Skeletal muscle cell (primary cell): Measurements from ENCODE around the gene FAM107B.

Source experiments
- DNase-seq: peaks from one replicate; pipeline ENCODE4 v3.0.0-alpha.2; 2010; ENCODE audit warnings: low read depth
- H3K4me3 ChIP-seq: 2 replicates; pipeline ENCODE4 v1.5.1; 2011; ENCODE audit warnings: low read depth, mild to moderate bottlenecking, control low read depth, low read length, moderate library complexity

FAM107B gene

DNA sequence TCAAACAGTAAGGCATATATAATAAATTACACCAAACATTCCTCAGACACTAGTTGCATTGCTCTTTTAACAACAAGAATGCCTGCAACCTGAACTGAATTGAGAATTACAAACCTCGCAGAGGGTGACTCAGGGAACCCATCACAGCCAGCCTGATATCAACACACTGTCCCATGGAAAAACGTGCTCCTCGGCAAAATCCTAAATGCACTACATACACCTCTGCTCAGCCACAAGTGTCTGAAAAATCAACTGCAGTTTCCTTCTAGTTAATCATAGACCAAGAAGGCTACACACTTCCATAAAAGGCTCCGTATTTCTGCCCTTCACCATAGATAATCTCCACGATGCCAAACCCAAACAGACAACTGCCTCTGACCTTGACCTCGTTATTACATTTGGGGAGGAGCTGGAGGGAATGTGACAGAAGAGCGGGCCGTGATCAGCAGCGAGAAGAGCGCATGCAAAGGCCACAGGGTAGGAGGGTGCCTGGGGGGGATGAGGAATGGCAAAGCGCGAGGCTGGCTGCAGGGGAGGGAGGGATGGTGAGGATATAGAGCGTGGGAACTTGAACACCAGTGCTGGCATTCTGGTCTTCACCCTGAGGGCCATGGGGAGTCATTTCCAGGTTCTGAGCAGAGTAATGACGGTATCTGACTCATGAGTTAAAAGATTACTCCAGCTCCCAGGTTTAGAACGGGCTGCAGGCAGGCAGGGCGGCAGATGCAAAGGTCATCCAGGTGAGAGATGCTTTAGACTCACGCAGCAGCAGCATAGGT, 242.0 kb downstream of the FAM107B start:
- no peak for DNase-seq
- no peak overlapping the region for H3K4me3 ChIP-seq

DNA sequence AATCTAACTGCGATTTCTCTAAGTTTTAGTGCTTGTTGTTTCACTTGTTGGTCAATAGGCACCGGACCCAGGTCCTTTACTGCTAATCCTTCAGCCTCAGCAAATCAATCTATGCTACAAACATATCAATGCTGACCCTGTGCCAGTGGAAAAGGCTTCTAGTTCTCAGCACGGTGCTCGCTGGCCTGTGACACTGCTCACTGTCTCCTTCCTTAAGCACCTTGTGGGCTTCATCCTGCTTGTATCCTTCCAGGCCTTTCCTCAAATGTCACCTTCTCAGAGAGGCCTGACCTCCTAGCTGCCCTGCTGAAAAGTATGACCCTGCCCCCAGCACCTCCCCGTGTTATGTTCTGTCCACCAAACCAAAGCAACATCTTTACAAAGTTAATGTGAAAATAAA, 242.7 kb downstream of the FAM107B start:
- H3K4me3 ChIP-seq, result no peak overlapping the region
- DNase-seq, result no peak

DNA sequence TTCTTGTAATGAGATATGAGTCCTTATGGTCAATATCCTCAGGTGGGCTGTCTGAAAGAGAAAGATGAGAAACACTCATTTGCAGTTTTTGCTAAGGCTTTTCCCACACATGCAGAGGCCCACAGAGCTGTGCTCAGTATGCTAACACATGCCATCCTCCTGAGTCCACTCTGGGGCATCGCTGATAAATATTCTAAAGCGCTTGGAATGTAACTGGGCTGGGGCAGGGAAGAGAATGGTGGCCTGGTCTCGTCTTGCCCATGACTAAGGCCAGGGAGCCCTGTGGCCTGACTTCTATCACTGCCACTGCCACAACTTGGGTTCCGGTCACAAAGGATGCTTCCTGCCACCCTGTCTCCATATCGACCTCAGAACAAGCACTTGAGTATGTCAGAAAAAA, 244.2 kb downstream of the FAM107B start:
- DNase-seq, result no peak
- H3K4me3 ChIP-seq, result no peak overlapping the region

DNA sequence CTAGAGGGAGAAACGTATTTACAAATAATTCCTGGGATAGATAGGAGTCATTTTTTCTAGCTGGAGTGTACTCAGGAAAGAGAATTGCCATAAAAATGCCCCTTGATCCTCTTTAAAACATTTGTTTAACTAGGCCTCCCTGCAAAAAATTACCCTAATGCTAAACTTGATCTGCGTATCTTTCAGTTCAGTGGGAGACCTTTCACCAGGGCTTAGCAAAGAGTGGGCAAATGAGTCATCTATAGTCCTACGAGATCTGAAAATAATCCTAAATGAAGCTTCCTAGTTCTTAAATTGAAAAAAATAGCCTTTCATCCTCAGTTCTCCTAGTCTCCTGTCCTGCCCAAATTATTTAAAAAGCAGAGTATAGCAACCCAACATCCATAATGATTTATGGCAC, 245.3 kb downstream of the FAM107B start:
- DNase-seq, result no peak
- H3K4me3 ChIP-seq, result no peak overlapping the region

DNA sequence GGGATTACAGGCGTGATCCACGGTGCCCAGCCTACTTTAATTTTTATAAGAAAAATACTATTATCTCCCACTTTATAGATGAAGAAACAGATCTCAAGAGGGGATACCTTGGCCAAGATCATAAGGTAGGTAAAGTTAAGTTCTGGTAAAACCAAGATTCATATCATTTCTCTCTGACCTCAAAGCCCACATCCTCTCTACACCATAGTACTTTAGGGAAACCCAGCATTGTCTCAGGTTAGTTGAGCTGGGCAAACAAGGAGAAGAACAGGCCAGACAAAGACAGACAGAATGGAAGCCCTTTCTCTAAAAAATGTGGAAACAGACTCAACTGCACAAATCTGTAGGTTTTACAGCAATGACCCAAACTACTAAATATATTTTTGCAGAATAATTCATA, 246.2 kb downstream of the FAM107B start:
- DNase-seq, result no peak
- H3K4me3 ChIP-seq, result no peak overlapping the region

DNA sequence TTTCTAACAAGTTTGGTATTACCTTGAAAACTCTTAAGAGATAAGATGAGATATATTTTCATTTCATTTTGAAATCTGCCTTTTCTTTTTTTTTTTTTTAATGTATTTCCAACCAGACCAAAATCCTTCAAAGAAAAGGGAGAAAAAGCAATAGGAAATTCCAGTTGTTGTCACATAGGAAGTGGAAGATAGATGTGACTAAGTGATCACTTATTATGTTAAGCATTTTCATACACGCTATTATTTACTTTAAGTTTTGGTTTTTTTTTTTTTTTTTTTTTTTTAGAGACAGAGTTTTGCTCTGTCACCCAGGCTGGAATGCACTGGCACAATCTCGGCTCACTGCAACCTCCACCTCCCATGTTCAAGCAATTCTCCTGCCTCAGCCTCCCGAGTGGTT, 246.8 kb downstream of the FAM107B start:
- H3K4me3 ChIP-seq, result no peak overlapping the region

DNA sequence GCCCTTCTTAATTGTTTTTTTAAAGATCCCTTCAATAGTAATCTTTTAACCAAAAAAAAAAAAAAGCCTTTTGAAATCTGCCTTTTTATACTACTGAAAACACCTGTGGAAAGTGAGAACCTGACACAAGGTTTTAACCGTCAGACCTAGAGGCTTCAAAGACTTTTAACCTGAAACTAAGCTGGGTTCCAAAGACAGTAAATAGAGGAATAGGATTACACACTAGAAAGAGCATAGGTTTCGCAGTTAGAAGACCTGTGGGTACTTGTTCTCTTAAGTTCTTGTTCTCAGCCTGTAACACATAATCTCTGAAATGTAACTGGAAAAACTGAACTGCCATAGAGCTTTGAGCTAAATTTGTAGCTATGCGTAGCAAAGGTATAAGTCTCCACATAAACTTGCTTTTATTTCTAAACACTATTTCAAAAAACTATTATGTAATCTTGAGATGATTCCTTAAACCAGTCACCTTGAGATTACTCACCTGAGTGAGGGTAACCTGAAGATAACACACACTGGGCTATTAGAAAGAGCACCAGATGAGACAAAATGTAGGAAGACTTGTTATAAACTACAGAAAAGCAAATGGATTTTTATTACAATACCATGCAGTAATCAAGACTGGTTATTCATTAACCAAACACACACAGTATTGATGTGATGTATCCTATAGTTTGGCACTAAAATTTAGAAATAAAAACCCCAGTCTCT, 247.4 kb downstream of the FAM107B start:
- H3K4me3 ChIP-seq, result no peak overlapping the region
- no peak for DNase-seq

More for the DNA sequence above, 246.8 kb downstream of the FAM107B start:
- DNase-seq, result no peak

DNA sequence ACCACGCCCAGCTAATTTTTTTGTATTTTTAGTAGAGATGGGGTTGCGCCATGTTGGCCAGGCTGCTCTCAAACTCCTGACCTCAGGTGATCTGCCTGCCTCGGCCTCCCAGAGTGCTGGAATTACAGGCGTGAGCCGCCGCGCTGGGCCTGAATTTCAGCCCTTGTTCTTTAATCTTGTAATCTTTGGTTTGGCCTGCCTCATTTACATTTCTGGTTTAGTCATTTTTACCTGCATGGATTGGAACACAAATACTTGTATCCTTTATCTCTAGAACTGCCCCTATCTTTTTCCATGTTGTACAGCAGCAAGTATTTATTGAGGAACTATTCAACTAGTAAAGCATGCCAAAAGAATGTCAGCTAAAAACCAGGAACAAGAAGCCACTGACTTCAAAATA, 248.4 kb downstream of the FAM107B start:
- no peak overlapping the region for H3K4me3 ChIP-seq
- DNase-seq, result no peak

DNA sequence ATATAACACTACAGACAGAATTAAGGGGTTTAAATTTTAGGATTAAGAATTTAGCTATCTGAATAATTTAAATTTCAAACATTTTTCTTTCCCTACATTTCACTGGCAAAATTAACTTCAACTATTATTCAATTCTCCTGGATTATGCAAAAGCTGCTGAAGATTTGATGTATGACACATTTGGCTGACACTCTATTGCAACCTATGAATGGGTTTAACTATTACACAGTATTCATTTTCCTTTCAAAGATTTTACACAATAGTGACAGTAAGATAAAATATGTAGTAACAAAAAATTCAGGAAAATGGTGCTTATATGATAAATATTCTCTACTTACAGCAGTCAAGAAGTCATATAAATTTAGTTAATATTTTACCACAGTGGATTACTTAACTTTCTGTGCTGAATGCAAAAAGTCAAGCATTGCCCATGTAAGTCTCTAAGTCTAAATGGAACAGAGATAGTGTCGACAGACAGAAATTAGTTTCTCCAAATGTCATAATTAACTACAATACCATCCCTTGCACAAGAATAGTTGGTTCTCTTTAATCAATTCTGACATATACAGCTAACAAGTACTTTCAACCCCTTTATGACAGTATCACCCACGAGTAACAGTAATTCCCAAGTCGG, 249.9 kb downstream of the FAM107B start:
- no peak overlapping the region for H3K4me3 ChIP-seq
- no peak for DNase-seq

DNA sequence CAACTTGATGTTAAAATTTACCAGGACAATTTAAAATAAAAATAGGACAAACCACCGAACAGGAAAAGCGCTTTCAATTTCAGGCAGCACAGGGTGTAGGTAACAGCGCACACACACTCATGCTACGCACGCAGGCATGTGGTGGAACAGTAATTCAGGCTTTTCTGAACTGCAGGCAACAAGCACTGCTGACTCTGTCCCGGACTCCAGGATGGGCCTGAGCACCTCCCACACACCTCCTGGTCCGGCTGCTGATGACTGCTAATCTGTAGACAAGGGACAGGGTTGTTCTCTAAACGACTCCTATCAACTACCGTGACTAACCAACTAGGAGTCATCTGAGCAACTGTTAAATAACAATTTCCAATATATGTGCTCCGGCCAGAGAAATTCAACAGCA, 251.4 kb downstream of the FAM107B start:
- DNase-seq, result no peak
- no peak overlapping the region for H3K4me3 ChIP-seq

DNA sequence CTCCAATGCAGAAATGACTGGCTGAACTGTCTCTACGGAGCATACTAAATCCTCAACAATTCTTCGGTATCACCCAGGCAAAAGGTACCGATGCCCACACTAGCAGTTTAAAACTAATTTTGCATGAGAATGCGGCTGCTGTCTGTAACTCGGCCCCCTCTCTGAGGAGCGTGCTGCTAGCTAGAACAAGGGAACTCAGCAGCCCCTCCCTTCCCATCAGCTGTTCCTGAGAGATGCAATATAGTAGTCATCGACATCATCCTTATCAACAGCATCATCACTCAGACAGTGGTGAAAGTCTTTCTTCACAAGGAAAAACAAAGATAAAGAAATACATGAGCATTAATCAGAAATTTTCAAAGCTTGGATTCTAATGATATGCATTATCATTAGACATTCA, 254.9 kb downstream of the FAM107B start:
- no peak for DNase-seq
- H3K4me3 ChIP-seq, result no peak overlapping the region

DNA sequence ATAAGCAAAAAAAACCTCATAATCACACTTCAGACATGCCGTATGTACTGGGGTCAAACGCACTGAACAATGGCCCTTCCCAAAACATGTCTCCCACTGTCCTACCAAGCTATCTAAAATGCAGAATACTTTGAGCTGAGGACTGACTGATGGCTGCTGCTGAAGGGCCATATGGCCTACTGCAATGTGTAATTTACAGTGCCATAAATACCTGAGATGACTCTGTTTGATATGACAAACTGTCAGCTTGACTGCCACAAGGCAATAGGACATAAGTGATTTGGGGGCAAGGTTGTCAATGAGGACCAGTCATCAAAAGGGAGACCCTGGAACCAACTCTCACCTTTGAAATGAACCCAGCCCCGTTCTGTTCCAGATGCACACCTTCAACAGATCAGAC, 256.5 kb downstream of the FAM107B start:
- H3K4me3 ChIP-seq, result no peak overlapping the region
- DNase-seq, result no peak

DNA sequence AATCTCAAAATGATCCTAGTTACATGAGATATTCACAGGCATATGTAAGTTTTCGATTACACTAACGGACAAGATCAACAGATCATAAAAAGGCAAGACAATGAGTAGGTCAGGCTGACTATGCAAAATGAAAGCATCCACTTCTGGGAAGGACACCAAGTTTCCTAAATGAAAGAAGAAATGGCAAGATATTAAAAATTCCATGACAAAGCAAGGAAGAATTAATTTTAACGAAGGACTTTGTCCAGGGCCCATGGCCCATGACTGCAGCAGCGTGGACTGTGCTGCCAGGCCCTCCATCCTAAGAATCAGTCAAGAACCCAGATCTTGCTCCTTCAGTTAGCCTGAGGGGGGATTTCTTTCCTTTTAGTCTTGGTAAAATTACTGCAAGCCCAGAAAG, 261.6 kb downstream of the FAM107B start:
- no peak for DNase-seq

DNA sequence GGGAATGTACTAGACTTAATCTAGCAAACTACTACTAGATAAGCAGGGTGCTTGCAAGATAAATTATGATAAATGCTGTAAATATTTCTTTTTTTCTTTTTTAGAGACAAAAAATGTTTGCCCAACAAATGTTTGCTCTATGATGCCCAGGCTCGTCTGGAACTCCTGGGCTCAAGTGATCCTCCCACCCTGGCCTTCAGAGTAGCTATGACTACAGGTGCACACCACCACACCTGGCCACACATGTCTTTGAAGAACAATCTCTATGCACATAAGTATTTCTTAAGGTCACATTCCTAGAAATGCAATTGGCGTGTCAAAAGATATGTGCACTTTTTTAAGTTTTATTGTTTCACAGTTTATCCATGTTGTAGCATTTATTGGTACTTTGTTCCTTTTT, 264.4 kb downstream of the FAM107B start:
- no peak for DNase-seq
- no peak overlapping the region for H3K4me3 ChIP-seq

More for the DNA sequence above, 261.6 kb downstream of the FAM107B start:
- no peak overlapping the region for H3K4me3 ChIP-seq

DNA sequence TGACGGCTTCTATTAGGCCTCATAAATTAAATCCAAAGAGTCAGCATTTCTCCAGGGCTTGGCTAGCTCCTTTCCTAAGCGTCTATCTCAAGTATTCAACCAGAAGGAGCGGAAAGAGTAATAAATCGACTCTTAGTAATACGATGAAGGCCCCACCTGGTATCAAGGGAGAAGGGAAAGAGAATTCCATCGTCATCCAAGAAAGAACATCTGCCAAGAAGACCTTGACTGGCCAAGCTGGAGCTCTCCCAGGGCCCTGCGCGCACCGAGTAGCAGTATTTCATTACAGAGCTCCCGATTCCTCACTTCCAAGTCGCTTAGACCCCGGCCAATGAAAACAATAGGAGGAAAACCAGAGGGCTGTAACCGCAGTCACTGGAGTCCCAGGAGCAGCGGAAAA, 266.0 kb downstream of the FAM107B start:
- H3K4me3 ChIP-seq, result no peak overlapping the region
- DNase-seq, result peak; percentile 85

DNA sequence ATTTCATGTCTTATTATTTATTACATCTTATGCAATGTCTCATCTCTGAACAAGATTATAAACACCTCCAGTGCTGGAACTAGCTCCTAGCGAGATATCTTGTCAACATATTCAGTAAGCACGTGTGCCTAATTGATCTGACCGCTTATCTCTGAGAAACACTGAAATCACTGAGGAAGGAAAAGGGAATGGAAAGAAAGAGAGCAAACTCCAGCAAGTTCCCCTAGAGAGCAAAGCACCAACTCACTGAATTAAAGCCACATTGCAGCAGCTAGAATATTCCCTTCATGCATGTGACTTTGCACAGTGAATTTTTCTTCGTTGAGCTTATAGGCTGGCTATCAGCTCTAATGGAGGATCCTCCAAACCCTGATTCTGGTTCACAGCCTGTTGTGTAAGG, 266.9 kb downstream of the FAM107B start:
- no peak overlapping the region for H3K4me3 ChIP-seq
- DNase-seq, result no peak

DNA sequence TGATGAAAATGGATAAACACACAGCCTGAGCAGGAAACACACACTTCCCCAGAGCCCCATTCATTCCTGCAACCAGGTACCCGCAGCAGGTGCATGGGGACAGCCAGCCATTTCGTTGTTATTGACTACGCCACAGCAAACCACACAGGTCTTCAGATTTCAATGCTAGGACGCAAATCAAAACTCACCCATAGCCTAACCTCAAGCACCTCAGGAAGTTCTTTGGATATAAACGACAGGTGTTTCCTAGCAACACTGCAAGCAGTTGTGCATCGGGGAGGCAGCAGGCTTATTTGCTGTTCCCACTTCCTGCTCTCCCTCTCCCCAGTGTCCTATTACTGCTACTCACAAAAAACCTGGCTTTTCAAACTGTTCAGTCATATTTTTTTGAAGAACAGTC, 267.5 kb downstream of the FAM107B start:
- no peak overlapping the region for H3K4me3 ChIP-seq
- DNase-seq, result no peak

DNA sequence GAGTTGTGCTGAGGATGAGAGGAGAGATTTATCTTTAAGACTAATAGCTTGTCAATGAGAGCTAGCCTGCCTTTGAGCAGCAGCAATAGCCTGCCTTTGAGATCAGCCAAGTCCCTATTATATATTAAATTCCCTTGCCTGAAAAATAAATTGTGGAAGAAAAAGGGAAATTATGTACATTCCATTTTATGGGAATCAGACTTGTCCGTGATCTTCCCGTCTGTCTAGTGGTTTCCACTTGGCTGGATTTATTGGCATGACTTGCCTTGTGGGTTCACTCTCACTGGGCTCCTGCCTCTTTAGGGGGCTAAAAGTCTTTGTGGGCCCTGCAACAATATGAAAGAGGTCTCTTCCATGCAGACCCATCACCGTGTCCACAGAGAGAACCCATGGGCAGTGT, 272.3 kb downstream of the FAM107B start:
- no peak for DNase-seq
- H3K4me3 ChIP-seq, result no peak overlapping the region

DNA sequence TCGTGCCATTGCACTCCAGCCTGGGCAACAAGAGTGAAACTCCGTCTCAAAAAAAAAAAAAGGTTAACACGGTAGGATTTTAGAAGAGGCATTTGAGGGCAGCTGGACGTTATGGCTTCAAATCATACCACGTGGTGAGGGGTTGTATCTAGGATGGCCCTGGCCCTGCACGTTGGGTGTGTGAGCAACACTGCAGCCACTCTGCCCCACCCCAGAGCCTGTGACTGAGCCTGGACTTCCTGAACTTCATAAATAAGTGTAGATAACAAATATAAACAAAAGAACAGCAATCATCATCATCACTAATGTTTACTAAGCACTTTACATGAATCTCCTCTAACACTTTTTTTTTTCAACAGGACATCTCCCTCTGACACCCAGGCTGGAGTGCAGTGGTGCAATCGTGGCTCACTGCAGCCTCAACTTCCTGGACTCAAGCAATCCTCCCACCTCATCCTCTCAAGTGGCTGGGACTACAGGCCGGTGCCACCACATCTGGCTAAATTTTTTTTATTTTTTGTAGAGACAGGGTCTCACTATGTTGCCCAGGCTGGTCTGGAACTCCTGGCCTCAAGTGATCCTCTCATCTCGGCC, 274.4 kb downstream of the FAM107B start:
- H3K4me3 ChIP-seq, result no peak overlapping the region
- DNase-seq, result no peak

DNA sequence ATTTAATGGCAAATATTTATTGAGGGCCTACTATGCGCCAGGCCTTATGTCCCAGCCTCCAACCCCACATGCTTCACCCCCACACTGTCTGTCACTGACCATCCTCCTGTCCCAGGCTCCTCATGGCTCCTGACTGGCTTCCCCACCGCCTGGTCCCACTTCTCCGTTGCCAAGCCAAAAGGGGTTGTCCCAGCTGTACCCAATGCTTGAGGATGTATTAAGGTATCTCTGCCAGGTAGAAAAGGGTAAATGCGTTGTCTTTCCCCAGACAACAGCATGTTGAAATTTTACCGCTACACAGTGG, 275.1 kb downstream of the FAM107B start:
- no peak overlapping the region for H3K4me3 ChIP-seq
- DNase-seq, result no peak

DNA sequence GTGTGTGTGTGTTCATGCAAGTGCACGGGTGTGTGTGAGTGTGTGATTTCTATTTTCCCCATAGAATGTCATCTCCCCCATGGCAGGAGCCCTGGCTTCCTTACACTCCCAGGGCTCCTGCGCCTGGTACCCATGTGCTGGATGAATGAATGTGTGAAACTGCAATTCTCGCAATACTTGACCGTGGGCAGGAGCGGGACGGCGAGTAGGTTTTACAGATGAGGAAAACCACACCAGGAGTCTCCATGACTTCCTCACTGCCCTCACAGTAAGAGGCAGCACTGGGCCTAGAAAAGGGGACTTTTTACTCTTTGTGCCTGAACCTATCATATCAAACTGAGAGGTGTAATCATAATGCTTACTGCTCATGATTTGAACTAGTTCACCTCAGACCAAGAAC, 276.4 kb downstream of the FAM107B start:
- H3K4me3 ChIP-seq, result no peak overlapping the region
- no peak for DNase-seq
